AG04450 (cell line): ENCODE measurements around the gene WWOX. TPM values are rescaled to one million over a fixed set of nuclear protein-coding genes. Genes with fewer than 3 reads are reported as not detected.

Source experiments
- CTCF ChIA-PET: fragments of 300-600, 350-600 bp; formaldehyde crosslinking; extraction: SDS; loops from one replicate; lab custom pipeline; 2022; ENCODE audit warnings: antibody characterized with exemption, inconsistent platforms; lab: Charles Lee
- POLR2A ChIA-PET: fragments of 350-600 bp; formaldehyde crosslinking; extraction: SDS; loops from one replicate; lab custom pipeline; 2021; ENCODE audit warnings: antibody characterized with exemption, inconsistent platforms; lab: Yijun Ruan, JAX
- DNase-seq: peaks from one replicate; pipeline ENCODE4 v3.0.0-alpha.2; 2011; ENCODE audit warnings: low read depth, low spot score
- H3K27ac ChIP-seq: one replicate; pipeline ENCODE4 v1.5.1; 2012; ENCODE audit warnings: low read depth, low read length, control low read depth
- H3K27me3 ChIP-seq: one replicate; pipeline ENCODE4 v1.6.0; 2012; ENCODE audit warnings: low read length; ENCODE audit not compliant: control insufficient read depth, insufficient read depth
- H3K4me3 ChIP-seq: 2 replicates; pipeline ENCODE4 v1.5.1; 2011; ENCODE audit warnings: mild to moderate bottlenecking, low read depth, low read length, control low read depth
- H3K9me3 ChIP-seq: 2 replicates; pipeline ENCODE4 v1.5.1; 2012; ENCODE audit warnings: low read length; ENCODE audit not compliant: control insufficient read depth, insufficient read depth
- polyA plus RNA-seq: library from polyadenylated mRNA; depleted of rRNA; stranded (reverse); fragments of >200 nt; gene quantifications from 2 replicates; pipeline ENCODE4 v1.2.3, GENCODE V29; 2011
- TF ChIP-seq, protein P1 (sequence below): IDR thresholded peaks from 2 replicates; pipeline ENCODE4 v1.5.1; 2011; ENCODE audit warnings: low read depth, low read length, control low read depth, inconsistent platforms

The WWOX gene
- polyA plus RNA-seq, 1 experiment: 2.1 TPM

GRCh38 chr16:78624366-78624765 lies 524.9 kb downstream of the WWOX start:
- CTCF ChIA-PET: no interaction called here
- POLR2A ChIA-PET: no interaction called here
- Histone ChIP-seq H3K27me3 (no peaks in the 10 kb centered on the region), H3K27ac (no peak overlapping the region), H3K4me3 (no peak overlapping the region), H3K9me3 (peaks cover 38% of the 10 kb centered on the region)
- DNase-seq: no peak
- TF ChIP-seq, protein P1, sequence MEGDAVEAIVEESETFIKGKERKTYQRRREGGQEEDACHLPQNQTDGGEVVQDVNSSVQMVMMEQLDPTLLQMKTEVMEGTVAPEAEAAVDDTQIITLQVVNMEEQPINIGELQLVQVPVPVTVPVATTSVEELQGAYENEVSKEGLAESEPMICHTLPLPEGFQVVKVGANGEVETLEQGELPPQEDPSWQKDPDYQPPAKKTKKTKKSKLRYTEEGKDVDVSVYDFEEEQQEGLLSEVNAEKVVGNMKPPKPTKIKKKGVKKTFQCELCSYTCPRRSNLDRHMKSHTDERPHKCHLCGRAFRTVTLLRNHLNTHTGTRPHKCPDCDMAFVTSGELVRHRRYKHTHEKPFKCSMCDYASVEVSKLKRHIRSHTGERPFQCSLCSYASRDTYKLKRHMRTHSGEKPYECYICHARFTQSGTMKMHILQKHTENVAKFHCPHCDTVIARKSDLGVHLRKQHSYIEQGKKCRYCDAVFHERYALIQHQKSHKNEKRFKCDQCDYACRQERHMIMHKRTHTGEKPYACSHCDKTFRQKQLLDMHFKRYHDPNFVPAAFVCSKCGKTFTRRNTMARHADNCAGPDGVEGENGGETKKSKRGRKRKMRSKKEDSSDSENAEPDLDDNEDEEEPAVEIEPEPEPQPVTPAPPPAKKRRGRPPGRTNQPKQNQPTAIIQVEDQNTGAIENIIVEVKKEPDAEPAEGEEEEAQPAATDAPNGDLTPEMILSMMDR: no peak

- Histone ChIP-seq H3K27me3 (no peaks in the 10 kb centered on the region), H3K4me3 (no peak overlapping the region), H3K27ac (no peak overlapping the region), H3K9me3 (peaks cover 48% of the 10 kb centered on the region)
- no peak for DNase-seq
- TF ChIP-seq, protein P1: no peak
- CTCF ChIA-PET: no interaction called here
- POLR2A ChIA-PET: no interaction called here
These were observed 529.1 kb downstream of the WWOX start for GRCh38 chr16:78628461-78629045.

GRCh38 chr16:78629173-78629572 lies 529.7 kb downstream of the WWOX start:
- Histone ChIP-seq H3K9me3 (peaks cover 51% of the 10 kb centered on the region), H3K27ac (no peak overlapping the region), H3K4me3 (no peak overlapping the region), H3K27me3 (no peaks in the 10 kb centered on the region)
- ChIA-PET CTCF (no interaction called here), POLR2A (no interaction called here)
- TF ChIP-seq, protein P1: no peak
- no peak for DNase-seq

- H3K27ac ChIP-seq: no peak overlapping the region
- H3K9me3 ChIP-seq: peaks cover 54% of the 10 kb centered on the region
- DNase-seq: no peak
- TF ChIP-seq, protein P1: no peak
- ChIA-PET CTCF (no interaction called here), POLR2A (no interaction called here)
- no peak overlapping the region for H3K4me3 ChIP-seq
- no peaks in the 10 kb centered on the region for H3K27me3 ChIP-seq
These were observed 530.6 kb downstream of the WWOX start for GRCh38 chr16:78630102-78630501.

GRCh38 chr16:78633551-78633950 lies 534.1 kb downstream of the WWOX start:
- TF ChIP-seq, protein P1: no peak
- CTCF ChIA-PET: no interaction called here
- H3K9me3 ChIP-seq: peaks cover 63% of the 10 kb centered on the region
- POLR2A ChIA-PET: no interaction called here
- DNase-seq: no peak
- no peaks in the 10 kb centered on the region for H3K27me3 ChIP-seq
- no peak overlapping the region for H3K4me3 ChIP-seq
- H3K27ac ChIP-seq: no peak overlapping the region
